ENCODE measurements around the gene PRSS53.
"Not testable (repeated sequence)": the region's sequence is repeated elsewhere in the genome, so short reads cannot be mapped to it uniquely, and the experiment has no call there.

PRSS53 gene

DNA sequence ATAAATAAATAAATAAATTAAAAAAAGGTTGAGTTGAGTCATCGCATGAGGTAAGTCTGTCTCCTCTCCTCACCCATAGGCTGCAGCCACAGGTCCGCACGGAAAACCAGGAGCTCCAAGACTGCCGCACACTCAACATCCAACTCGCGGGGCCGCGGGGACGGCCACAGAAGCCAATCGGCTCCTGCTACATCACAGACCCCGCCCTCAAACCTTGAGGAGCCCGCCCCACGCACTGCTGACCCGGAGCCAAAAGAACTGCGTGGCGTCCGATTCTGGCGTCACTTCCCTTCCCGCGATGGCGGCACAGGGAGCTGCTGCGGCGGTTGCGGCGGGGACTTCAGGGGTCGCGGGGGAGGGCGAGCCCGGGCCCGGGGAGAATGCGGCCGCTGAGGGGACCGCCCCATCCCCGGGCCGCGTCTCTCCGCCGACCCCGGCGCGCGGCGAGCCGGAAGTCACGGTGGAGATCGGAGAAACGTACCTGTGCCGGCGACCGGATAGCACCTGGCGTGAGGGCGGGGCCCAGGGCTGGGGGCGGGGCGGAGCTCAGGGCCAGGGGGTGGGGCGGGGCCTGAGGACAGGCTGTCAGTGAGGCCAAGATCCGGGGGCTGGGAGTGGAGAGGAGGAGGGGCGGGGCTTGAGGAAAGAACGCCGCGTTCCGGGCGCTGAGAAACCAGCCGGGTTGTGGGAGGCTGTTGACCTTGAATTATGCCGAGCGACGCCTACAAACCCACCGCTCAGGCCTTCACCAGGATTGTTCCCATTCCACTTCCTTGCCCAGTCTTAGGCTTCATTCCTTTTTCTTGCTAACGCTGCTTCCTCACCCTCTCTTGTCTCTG lies 28.9 kb upstream of the PRSS53 start, which contains the start of gene KAT8:
Gene KAT8, plus strand, starts transcription at position 281 of the 839 bp plus-strand sequence. Its CDS starts 18 bp downstream, at position 299.
- peak; percentile 98 for DNase-seq

DNA sequence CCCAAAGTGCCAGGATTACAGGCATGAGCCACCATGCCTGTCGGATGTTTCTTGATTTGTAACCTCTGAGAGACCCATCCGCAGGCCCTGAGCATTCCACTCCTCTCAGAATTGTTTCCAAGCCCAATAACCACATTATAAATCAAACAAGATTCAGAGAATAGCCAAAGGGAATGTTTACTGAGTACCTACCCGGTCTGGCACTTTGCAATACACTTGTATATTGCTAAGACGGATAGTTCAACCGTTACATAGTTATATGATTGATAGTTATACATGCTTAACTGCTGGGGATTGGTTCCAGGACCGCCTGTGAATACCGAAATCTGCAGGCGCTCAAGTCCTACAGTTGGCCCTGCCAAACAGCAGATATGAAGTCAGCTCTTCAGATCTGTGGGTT lies 25.7 kb upstream of the PRSS53 start:
- DNase-seq: no peak

DNA sequence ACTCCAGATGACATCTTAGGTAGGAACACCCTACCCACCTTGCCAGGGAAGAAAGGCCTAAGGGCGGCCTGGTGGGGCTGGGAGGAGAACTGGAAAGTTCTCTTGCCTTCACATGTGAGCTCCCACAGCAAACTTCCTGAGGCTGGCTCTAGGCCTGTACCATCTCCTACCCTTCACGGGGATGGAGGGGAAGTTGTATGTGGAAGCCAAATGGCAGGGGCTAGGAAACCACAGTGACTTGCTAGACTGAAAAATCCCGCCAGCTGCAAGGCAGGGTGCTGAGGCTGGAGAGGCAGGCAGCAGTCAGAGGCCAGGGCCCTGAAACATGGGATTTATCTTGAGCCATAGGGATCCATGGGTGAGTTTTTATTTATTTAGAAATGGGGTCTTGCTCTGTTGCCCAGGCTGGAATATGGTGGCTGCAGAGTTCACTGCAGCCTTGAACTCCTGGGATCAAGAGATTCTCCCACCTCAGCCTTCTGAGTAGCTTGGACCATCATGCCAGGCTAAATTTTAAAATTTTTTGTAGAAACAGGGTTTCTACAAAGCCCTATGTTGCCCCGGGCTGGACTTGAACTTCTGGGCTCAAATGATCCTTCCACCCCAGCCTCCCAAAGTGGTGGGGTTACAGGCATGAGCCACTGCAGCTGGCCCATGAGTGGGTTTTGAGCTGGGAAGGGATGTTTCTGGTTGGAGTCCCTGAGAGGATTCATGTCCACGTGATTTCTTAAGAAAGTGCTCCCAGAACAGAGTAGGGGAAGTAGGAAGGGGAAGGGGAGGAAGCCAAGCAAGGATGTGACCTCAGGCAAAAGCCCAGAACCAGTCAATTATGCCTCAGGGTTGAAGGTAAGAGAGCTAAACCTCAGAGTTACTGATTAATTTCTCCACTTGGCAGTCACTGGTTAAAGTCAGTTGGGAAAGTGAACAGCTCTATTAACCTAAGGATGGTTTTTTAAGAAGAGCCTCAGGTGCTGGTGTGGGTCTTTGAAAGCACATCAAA lies 24.7 kb upstream of the PRSS53 start:
- DNase-seq: peak; percentile 76

DNA sequence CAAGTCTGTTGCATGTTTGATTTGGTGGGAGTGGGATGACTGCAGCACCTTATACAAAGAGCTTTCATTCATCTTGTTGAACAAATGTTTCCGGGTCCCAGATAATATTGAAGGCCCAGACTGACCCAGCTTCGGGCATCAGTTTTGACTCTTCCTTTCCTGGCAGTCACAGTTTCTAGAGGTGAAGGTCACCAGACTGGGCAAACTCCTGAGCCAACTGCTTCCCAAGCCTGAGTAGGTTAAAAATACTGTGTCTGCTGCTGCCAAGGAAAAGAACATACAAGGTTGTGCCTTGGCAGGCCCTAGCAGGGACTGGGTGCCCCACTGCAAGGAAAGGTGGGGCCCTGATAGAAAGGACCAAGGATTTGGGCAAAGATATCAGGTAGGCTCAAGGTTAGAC lies 24.0 kb upstream of the PRSS53 start:
- no peak for DNase-seq

DNA sequence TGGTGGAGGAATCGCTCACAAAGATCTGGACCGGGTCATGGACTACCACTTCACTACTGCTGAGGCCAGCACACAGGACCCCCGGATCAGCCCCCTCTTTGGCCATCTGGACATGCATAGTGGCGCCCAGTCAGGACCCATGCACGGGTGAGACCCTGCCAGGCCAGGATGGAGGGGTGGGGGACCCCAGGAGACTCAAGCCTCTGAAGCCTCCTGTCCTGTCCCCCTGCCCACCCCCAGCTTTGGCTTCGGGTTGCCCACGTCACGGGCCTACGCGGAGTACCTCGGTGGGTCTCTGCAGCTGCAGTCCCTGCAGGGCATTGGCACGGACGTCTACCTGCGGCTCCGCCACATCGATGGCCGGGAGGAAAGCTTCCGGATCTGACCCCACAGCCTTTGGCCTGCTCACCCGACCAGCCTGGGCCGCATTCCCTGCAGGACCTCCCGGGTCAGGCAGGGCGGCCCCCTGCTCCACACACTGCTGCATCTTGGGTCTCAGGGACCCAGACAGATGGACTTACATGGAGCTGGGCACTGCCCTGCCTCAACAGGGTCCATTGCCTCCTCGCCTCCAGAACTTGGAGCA lies 23.2 kb upstream of the PRSS53 start:
- DNase-seq: no peak

DNA sequence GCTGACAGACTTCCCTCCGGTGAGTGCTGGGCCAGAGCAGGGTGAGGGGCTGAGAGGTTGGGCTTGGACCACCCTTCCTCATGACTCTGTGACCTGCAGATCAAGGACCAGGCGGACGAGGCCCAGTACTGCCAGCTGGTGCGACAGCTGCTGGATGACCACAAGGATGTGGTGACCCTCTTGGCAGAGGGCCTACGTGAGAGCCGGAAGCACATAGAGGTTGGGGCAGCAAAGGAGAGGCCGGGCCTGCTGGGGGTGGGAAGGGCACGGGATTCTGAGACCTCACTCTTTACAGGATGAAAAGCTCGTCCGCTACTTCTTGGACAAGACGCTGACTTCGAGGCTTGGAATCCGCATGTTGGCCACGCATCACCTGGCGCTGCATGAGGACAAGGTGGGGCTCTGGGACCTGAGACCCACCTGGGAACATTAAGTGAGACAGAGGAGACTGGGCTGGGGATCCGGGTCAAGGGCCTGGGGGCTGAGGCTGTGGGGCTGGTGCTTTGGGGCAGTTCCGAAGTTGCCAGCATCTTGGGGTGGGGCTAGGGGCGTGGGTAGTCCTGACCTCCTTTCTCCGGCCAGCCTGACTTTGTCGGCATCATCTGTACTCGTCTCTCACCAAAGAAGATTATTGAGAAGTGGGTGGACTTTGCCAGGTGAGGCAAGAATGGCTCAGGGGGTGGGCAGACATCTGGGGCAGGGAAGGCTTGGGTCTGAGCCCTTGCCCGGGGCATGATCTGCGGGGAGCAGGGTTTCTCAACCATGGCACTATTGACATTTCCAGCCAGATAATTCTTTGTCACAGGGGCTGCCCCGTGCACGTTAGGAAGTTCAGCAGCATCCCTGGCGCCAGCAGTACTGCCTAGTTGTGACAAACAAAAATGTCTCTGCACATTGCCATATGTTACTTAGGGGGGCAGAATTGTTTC lies 21.6 kb upstream of the PRSS53 start:
- no peak for DNase-seq

DNA sequence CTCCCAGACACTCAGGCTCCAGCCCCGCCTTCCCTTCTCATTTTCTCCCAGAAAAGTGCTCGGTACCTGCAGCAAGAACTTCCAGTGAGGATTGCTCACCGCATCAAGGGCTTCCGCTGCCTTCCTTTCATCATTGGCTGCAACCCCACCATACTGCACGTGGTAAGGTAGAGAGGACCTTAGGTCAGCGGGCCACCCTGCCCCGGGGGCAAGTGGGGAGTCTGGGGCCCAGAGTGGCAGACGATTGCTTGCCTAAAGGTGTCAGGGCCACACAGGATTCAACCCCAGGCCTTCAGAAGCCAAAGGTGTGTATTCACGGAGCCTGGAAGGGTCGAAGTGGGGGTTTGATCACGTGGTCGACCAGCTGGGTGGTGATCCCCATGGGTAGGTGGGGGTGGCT lies 20.9 kb upstream of the PRSS53 start:
- DNase-seq: no peak

DNA sequence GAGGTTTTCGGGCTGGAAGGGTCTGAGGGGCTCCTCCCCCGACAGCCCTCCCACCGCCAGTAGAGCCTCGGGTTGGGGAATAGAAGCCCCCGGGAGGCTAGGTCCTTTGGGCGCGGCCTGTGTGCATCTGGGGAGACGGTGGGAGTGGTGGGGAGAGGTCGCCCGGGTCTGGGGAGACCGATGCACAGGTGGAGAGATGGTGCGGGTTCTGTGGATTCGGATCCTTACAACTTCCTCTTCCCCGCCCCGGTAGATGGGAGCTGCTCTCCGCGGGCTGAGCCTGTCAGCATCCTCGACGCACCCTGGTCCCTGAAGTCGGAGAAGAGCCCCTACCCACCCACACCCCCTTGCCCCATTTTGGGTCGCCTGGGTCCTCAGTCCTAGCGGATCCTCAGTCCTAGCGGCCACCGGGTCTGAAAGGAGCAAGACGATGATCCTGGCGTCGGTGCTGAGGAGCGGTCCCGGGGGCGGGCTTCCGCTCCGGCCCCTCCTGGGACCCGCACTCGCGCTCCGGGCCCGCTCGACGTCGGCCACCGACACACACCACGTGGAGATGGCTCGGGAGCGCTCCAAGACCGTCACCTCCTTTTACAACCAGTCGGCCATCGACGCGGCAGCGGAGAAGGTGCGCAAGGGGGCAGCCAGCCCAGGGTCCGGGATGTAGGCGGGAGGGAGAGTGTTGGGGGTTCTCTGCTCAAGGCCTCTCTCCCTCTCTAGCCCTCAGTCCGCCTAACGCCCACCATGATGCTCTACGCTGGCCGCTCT lies 20.2 kb upstream of the PRSS53 start:
- no peak for DNase-seq

DNA sequence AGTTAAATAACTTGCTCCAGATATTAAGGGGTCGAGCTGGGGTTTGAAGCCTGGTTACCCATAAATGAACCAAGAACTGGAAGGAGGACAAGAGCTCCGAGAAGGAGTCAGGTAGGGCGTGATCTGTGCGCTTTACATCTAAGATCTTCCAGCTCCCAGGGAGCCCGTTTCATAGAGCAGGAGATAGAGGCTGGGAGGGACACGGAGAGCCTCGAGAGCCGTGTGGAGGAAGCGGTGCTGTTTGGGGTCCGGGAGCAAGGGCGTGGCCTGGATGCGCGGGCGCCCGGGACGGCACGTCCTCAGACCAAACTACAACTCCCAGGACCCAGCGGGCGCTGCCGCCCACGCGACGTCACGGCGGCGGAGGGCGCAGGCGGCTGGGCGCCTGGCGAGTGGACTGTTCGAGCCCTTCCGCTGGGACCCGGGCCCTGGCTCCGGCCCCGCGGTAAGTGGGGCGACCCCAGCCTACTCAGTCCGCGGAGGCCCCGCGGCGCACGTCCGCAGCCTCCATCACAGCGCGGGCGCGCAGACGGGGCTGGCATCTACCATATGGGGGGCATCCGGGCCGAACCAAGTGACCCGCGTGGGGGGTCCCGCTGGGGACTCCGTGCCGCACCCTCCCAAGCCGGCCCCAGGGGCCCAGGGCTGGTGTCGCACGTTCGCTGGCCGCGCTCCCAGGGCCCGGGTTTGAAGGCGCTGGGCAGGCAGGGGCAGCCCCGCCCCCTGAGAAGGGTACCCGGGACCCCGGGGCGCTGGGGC lies 19.5 kb upstream of the PRSS53 start, which contains the start of gene BCKDK:
Gene BCKDK, plus strand, starts transcription at position 352 of the 759 bp plus-strand sequence. CDS start 838 bp downstream, outside the sequence.
- peak; percentile 72 for DNase-seq

DNA sequence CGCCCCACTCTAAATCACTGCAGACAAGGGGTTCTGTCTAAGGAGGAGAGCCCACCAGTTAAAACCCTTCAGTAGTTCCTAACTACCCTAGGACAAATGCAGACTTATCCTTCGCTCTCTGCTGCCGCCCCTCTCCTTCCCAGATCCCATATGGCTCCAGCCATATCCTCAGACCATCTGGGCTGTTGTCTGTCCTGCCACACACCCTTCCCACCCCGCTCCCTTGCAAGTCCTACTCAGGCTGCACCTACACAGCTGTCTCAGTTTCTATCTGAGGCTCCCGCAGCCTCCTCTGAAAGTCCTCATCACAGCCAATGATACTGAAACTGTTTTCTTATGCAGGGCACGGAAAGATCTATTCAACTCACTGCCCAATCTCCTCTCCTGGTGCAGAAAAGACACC lies 18.7 kb upstream of the PRSS53 start:
- no peak for DNase-seq

DNA sequence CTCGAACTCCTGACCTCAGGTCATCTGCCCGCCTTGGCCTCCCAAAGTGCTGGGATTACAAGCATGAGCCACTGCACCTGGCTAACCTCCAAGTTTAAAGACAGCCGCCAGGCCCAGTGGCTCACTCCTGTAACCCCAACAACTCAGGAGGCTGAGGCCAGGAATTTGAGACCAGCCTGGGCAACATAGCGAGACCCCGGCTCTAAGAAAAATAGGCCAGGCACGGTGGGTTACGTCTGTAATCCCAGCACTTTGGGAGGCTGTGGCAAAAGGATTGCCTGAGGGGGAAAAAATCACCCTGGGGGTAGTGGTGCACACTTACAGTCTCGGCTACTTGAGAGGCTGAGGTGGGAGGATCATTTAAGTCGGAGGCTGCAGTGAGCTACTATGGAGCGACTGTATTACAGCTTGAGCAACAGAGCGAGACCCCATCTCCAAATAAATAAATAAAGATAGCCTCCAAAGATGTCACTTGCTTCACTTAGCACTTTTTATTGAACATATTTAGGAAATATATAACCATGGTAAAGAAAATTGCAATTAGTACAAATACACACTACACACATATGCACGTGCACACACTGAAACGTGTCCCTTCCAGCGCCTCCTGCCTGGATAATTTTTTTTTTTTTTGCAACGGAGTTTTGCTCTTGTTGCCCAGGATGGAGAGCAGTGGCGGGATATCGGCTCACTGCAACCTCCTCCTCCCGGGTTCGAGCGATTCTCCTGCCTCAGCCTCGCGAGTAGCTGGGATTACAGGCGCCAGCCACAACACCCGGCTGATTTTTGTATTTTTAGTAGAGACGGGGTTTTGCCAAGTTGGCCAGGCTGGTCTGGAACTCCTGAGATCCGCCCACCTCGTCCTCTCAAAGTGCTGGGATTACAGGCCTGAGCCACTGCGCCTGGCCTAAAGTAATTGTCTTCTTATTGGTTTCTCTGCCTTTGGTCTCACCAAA lies 18.0 kb upstream of the PRSS53 start:
- DNase-seq: no peak

DNA sequence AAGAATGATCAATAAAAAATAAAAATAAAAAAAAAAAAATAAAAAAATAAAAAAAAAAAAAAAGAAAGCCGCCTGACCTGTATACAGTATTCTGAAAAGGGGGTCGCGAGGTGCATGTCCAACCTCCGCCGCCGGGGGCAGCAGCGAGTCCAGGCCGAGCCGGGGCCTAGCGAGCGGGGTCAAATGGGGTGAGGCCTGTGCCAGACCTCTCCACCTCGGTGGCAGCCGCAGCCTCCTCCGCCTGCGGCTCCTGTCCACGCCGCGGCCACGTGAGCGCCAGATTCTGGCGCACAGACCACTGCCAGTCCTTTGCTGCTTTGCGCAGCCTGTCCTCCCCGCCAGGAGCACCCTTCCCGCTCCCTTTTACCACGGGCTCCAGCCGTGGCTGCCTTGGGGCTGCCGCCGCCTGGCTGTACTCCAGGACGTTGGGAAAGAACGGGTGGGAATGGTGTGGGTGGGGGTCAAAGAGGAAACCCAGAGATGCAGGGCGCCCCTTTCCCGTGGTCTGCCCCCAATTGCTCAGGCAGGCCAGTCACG lies 17.0 kb upstream of the PRSS53 start:
- peak; percentile 72 for DNase-seq

DNA sequence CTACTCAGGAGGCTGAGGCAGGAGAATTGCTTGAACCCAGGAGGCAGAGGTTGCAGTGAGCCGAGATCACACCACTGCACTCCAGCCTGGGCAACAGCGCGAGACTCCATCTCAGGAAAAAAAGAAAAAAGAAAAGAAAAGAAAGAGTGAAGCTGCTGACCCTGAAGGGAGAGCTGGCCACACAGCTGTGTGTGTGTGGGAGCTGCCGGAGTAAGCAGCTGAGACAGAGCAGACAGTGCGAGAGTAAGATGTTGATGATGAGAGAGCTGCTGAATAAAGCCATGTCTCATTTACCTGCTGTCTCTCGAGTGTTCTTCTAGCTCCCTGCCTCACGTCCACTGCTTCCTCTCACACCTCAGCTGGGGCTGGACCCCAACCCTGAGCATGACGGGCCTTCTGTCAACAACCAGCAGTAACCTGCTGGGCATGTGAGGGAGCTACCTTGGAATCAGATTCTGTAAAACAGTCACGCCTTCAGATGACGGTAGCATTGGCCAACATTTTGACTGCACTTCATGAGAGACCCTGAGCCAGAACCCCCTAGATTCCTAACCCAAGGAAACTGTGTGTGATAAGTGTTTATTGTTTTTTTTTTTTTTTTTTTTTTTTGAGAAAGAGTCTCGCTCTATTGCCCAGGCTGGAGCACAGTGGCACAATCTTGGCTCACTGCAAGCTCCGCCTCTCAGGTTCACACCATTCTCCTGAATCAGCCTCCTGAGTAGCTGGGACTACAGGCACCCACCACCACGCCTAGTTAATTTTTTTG lies 12.3 kb upstream of the PRSS53 start:
- not testable (repeated sequence) for DNase-seq

DNA sequence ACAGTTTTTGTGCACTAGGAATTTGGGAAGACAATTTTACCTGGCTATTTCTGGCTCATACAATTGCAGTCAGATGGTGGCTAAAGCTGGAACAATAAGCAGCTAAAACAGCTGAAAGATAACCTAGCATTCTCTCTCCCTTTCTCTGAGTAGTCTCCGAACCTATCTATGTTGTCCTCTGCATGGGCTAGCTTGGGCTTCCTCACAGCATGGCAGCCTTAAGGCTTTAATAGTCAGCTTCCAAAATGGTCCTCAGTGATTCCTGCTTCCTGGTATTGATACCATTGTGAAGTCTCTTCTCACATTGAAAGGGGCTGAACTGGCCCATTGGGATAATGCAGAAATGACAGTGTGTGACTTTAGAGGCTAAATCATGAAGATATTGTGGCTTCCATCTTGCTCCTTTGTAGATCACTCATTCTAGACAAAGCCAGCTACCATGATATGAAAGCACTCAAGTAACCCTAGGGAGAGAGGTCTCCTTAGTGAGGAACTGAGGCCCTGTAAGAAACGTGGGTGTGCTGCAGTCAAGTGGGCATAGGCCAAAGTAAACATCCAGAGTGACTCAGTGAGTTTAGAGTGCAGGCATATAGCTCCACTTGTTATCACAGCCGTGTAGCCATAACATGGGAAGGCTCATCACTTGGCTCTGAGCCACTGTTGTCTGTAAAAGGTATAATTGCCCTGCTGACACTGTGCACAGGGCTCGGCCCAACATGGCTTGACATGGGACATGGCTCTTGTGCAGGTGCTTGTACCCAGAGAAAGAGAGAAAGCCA lies 11.3 kb upstream of the PRSS53 start:
- DNase-seq: no peak

DNA sequence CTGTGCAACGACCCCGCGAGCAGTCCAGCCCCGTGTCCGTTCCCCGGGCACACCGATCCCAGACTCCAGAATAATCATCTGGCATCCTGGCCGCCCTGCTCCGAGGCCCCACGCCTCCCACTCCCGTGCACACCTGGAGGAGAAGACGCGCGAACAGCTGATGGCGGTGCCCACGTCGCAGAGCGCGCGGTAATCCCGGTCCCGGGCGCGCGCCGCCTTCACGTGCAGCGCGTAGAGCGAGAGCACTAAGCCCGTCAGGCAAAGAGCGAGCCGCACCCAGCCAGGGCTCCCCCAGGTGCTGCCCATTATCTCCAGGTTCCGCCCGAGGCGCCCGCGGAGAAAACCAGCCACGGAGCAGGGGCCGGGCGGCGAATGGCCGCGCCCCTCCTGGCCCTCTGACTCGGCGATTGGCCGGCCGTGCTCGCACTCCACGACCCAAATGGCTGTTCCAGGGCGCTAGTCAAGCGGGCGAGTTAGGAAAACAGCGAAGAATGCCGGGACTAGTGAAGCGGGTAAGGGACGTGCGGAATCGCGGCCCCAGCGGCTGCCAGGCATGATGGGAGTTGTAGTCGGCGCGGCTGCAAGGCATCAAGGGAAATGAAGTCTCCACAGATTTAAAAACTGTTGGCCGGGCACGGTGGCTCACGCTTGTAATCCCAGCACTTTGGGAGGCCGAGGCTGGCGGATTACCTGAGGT lies 5.8 kb upstream of the PRSS53 start, which contains the start of gene VKORC1:
Gene VKORC1, minus strand, starts transcription at position 374 of the 697 bp plus-strand sequence. Its CDS starts 68 bp downstream, at position 306.
- peak; percentile 95 for DNase-seq

DNA sequence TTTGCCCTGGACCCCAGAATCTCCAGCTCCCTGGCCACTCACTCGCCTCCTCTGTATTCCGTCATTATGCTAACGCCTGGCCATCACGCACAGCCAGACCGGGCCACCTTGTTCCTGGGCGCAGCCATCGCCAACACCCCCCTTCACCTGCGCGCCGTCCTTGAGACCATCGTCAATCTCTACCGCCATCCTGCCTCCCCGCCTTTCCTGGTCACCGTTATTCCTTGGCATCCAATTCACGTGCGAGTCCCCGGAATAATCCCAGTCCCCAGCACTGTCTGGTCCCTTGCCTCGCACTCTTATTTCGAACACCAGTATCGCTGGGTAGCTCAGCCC lies 5.3 kb upstream of the PRSS53 start:
- DNase-seq: no peak
